H1 (cell line): ENCODE measurements around the gene EBF3. TPM values are rescaled to one million over a fixed set of nuclear protein-coding genes. Genes with fewer than 3 reads are reported as not detected.

Experiments
- BRCA1 ChIP-seq: IDR thresholded peaks from 2 replicates; pipeline ENCODE4 v1.6.1; 2012; ENCODE audit warnings: low read depth, low read length, improper control_type of control experiment
- CHD7 ChIP-seq: fragments of 300-600 bp; sonication (generic); IDR thresholded peaks from 2 replicates; pipeline ENCODE4 v1.7.1; 2012; ENCODE audit warnings: low read length, moderate library complexity, mild to moderate bottlenecking, inconsistent platforms; ENCODE audit not compliant: insufficient replicate concordance
- TCF12 ChIP-seq: IDR thresholded peaks from 2 replicates; pipeline ENCODE4 v1.6.1; 2011; ENCODE audit warnings: low read depth, mild to moderate bottlenecking, low read length
- polyA plus RNA-seq, 7 experiments: library from polyadenylated mRNA; depleted of rRNA in 3 of 7; stranded (reverse) in 5 of 7; unstranded in 2 of 7; fragments of >200 nt in 5 of 7; fragments of 200-250 nt in 2 of 7; gene quantifications; 1 replicate in 5 of 7; 2 replicates in 1 of 7; 4 replicates in 1 of 7; pipeline versions ENCODE4 v1.2.1 to v1.2.3, GENCODE V29; 2011 to 2013; ENCODE audit warnings: missing spikeins in 2 of 7, mixed read lengths in 2 of 7
- total RNA-seq: library from RNA; stranded (reverse); fragmentation: NEBNext Ultra II Directional; extraction: Animal tissue kit (Norgen Biotek cat#: 25700); gene quantifications from 2 replicates; pipeline ENCODE4 v1.2.1, GENCODE V29; 2021

Gene EBF3
- total and polyA plus RNA-seq, 2 of the 8 experiments (the other 6 are each of a cell fraction or from before 2014, with no cell fraction given), result 0.08 to 0.26 TPM

GRCh38 chr10:129870961-129871621 lies 93.0 kb downstream of the EBF3 start (continued):
- TF ChIP-seq CHD7, result no peak
- no peak for TF ChIP-seq TCF12
- no peak for TF ChIP-seq BRCA1
